ENCODE measurements around the gene TTLL3.
"Not testable (repeated sequence)": the region's sequence is repeated elsewhere in the genome, so short reads cannot be mapped to it uniquely, and the experiment has no call there.

TTLL3 gene

DNA sequence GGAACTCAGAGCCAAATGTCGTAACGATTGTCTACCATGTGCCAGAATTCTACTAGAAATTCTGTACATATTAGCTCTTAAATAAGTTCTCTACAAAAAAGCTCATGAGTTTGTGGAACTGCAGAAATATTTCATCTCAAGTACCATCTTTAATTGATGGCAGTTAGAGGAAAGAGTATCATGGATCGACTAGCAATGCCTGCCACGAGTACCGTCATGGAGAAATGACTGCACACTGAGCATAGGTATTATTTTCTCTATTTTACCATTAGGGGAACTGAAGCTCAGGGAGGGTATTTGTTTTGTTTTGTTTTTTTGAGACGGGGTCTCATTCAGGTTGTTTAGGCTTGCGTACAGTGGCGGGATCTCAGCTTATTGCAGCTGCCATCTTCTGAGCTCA is 31.0 kb downstream of the TTLL3 start:
- Histone ChIP-seq H3K4me1 (ENCODE audit: low read length) (peaks cover 18% of the 10 kb centered on the region), H3K27me3 (ENCODE audit: low read depth, low read length) (no peaks in the 10 kb centered on the region), H3K9ac (ENCODE audit: low read length) (no peak overlapping the region), H3K9me3 (ENCODE audit: insufficient read depth, low read length) (no peaks in the 10 kb centered on the region), H3K36me3 (replicated peaks; ENCODE audit: low read depth, low read length) (peaks cover 22% of the 10 kb centered on the region), H4K20me1 (ENCODE audit: insufficient read depth, low read length) (no peaks in the 10 kb centered on the region), H3K4me3 (ENCODE audit: low read length) (no peak overlapping the region), H2AFZ (ENCODE audit: low read depth, low read length) (no peak overlapping the region), H3K79me2 (ENCODE audit: low read length) (peaks cover 16% of the 10 kb centered on the region), H3K27ac (ENCODE audit: low read length) (no peak overlapping the region), H3K4me2 (ENCODE audit: low read length) (no peak overlapping the region)
- TF ChIP-seq EZH2phosphoT487 (IDR thresholded peaks at IDR 0.05; ENCODE audit: low read depth), result no peak
- TF ChIP-seq, protein P1, sequence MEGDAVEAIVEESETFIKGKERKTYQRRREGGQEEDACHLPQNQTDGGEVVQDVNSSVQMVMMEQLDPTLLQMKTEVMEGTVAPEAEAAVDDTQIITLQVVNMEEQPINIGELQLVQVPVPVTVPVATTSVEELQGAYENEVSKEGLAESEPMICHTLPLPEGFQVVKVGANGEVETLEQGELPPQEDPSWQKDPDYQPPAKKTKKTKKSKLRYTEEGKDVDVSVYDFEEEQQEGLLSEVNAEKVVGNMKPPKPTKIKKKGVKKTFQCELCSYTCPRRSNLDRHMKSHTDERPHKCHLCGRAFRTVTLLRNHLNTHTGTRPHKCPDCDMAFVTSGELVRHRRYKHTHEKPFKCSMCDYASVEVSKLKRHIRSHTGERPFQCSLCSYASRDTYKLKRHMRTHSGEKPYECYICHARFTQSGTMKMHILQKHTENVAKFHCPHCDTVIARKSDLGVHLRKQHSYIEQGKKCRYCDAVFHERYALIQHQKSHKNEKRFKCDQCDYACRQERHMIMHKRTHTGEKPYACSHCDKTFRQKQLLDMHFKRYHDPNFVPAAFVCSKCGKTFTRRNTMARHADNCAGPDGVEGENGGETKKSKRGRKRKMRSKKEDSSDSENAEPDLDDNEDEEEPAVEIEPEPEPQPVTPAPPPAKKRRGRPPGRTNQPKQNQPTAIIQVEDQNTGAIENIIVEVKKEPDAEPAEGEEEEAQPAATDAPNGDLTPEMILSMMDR (IDR thresholded peaks at IDR 0.05; ENCODE audit: low read depth, low read length), result no peak

DNA sequence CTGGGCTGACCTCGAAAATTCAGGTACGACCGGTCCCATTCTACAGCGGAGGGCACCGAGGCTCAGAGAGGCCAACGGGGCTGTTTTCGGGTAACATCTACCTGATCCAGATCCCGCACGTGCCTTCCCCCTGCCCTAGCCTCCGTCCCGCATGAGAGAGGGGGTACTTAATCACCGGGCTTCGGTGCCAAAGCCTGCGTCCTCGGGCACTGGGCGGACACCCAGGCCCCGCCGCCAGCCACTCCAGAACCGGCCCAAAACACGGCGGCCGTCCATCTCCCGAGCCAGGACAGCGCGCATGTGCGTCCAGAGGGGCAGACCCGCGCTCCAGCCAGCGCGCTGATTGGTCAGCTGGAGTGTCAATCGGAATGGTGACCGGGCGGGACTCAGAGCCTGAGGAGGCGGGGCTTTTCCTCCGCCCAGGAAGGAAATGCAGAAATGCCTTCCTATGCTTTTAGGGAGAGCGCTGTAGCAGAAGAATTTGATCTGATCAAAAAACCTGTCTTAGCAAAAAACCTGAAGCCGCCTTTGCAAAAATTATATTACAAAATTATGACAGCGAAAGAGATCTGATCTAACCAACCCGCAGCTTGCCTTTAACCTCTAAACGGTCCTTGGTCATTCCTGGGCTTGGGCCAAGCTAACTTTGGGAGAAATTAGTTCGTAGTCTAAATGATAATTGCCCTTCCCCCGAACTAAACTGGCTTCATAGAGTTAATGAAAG is 33.8 kb downstream of the TTLL3 start, which contains the start of gene RPUSD3:
RPUSD3 (minus strand) TSS at position 294 of the 724 bp plus-strand sequence; CDS start at position 276, 18 bp downstream.
- H3K4me1 ChIP-seq (ENCODE audit: low read length), result peaks cover 21% of the 10 kb centered on the region
- peak within 1 kb of the TSS; percentile 98 for H3K4me3 ChIP-seq (ENCODE audit: low read length)
- no peaks in the 10 kb centered on the region for H3K9me3 ChIP-seq (ENCODE audit: insufficient read depth, low read length)
- TF ChIP-seq, protein P1 (IDR thresholded peaks at IDR 0.05; ENCODE audit: low read depth, low read length), result no peak
- no peak for TF ChIP-seq EZH2phosphoT487 (IDR thresholded peaks at IDR 0.05; ENCODE audit: low read depth)
- H3K27ac ChIP-seq (ENCODE audit: low read length), result peak within 1 kb of the TSS; percentile 27
- no peaks in the 10 kb centered on the region for H4K20me1 ChIP-seq (ENCODE audit: insufficient read depth, low read length)
- peak within 1 kb of the TSS; percentile 93 for H3K4me2 ChIP-seq (ENCODE audit: low read length)
- peaks cover 16% of the 10 kb centered on the region for H3K79me2 ChIP-seq (ENCODE audit: low read length)
- peak within 1 kb of the TSS; percentile 85 for H3K9ac ChIP-seq (ENCODE audit: low read length)
- no peaks in the 10 kb centered on the region for H3K27me3 ChIP-seq (ENCODE audit: low read depth, low read length)
- peaks cover 20% of the 10 kb centered on the region for H3K36me3 ChIP-seq (replicated peaks; ENCODE audit: low read depth, low read length)
- peak within 1 kb of the TSS; percentile 76 for H2AFZ ChIP-seq (ENCODE audit: low read depth, low read length)

- Histone ChIP-seq H3K9me3 (ENCODE audit: insufficient read depth, low read length) (no peaks in the 10 kb centered on the region), H4K20me1 (ENCODE audit: insufficient read depth, low read length) (no peaks in the 10 kb centered on the region), H2AFZ (ENCODE audit: low read depth, low read length) (no peak overlapping the region), H3K4me2 (ENCODE audit: low read length) (no peak overlapping the region), H3K4me3 (ENCODE audit: low read length) (no peak overlapping the region), H3K4me1 (ENCODE audit: low read length) (peaks cover 21% of the 10 kb centered on the region), H3K36me3 (replicated peaks; ENCODE audit: low read depth, low read length) (peaks cover 5% of the 10 kb centered on the region), H3K9ac (ENCODE audit: low read length) (no peak overlapping the region), H3K27me3 (ENCODE audit: low read depth, low read length) (no peaks in the 10 kb centered on the region), H3K79me2 (ENCODE audit: low read length) (peaks cover 16% of the 10 kb centered on the region), H3K27ac (ENCODE audit: low read length) (no peak overlapping the region)
- no peak for TF ChIP-seq EZH2phosphoT487 (IDR thresholded peaks at IDR 0.05; ENCODE audit: low read depth)
- TF ChIP-seq, protein P1 (IDR thresholded peaks at IDR 0.05; ENCODE audit: low read depth, low read length), result no peak
These were observed 36.2 kb downstream of the TTLL3 start for GRCh38 chr3:9846231-9846630.

DNA sequence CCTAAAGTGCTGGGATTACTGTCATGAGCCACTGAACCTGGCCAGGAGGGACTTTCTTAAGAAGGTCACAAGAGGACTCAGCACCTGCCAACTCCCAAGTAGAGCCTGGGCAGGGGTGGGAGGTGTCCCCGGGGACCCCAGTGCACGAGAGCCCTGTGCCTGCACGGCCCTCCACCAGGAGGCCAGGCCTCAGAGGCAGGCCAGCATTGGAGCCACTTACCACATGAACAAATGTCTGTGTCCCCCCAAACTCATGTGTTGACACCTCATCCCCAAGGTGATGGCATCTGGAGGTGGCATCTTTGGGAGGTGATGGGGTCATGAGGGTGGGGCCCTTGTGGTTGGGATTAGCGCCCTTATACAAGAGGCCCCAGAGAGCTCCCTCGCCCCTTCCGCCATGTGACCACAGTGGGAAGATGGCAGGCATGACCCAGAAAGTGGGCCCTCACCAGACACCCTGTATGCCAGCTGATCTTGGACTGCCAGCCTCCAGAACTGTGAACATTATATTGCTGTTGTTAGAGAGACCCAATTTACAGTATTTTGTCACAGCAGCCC is 36.9 kb downstream of the TTLL3 start:
- TF ChIP-seq EZH2phosphoT487 (IDR thresholded peaks at IDR 0.05; ENCODE audit: low read depth), result no peak
- H3K27ac ChIP-seq (ENCODE audit: low read length), result no peak overlapping the region
- H3K9ac ChIP-seq (ENCODE audit: low read length), result no peak overlapping the region
- peaks cover 16% of the 10 kb centered on the region for H3K79me2 ChIP-seq (ENCODE audit: low read length)
- no peaks in the 10 kb centered on the region for H3K27me3 ChIP-seq (ENCODE audit: low read depth, low read length)
- no peak overlapping the region for H3K4me2 ChIP-seq (ENCODE audit: low read length)
- H2AFZ ChIP-seq (ENCODE audit: low read depth, low read length), result no peak overlapping the region
- H3K4me1 ChIP-seq (ENCODE audit: low read length), result peaks cover 21% of the 10 kb centered on the region
- no peaks in the 10 kb centered on the region for H4K20me1 ChIP-seq (ENCODE audit: insufficient read depth, low read length)
- no peaks in the 10 kb centered on the region for H3K9me3 ChIP-seq (ENCODE audit: insufficient read depth, low read length)
- no peak overlapping the region for H3K4me3 ChIP-seq (ENCODE audit: low read length)
- peaks cover under 1% of the 10 kb centered on the region for H3K36me3 ChIP-seq (replicated peaks; ENCODE audit: low read depth, low read length)

GRCh38 chr3:9847870-9848269 is 37.8 kb downstream of the TTLL3 start:
- not testable (repeated sequence) for H3K27me3 ChIP-seq (ENCODE audit: low read depth, low read length); H3K4me2 ChIP-seq (ENCODE audit: low read length); H3K79me2 ChIP-seq (ENCODE audit: low read length); H3K9ac ChIP-seq (ENCODE audit: low read length); H3K27ac ChIP-seq (ENCODE audit: low read length); H3K36me3 ChIP-seq (replicated peaks; ENCODE audit: low read depth, low read length); H3K4me3 ChIP-seq (ENCODE audit: low read length); H3K9me3 ChIP-seq (ENCODE audit: insufficient read depth, low read length); H4K20me1 ChIP-seq (ENCODE audit: insufficient read depth, low read length); H2AFZ ChIP-seq (ENCODE audit: low read depth, low read length)
- peaks cover 14% of the 10 kb centered on the region for H3K4me1 ChIP-seq (ENCODE audit: low read length)
